Loucy (cell line): ENCODE results near the gene CLCN7.

Experiments used
- H2AFZ ChIP-seq: fragments of 200-600 bp; sonication (generic); 2 replicates; pipeline ENCODE4 v1.6.0; 2016; ENCODE audit warnings: antibody characterized with exemption, mild to moderate bottlenecking, low read length, moderate library complexity
- H3F3A ChIP-seq: fragments of 200-600 bp; 2 replicates; pipeline ENCODE4 v1.6.0; 2016; ENCODE audit warnings: antibody characterized with exemption, low read depth, mild to moderate bottlenecking
- H3K27me3 ChIP-seq: fragments of 200-600 bp; sonication (generic); 2 replicates; pipeline ENCODE4 v1.6.1; 2014; ENCODE audit warnings: low read length, mild to moderate bottlenecking; ENCODE audit not compliant: insufficient read depth, poor library complexity, severe bottlenecking
- H3K36me3 ChIP-seq: fragments of 200-600 bp; sonication (generic); 2 replicates; pipeline ENCODE4 v1.6.1; 2016; ENCODE audit warnings: low read length; ENCODE audit not compliant: insufficient read depth
- H3K4me1 ChIP-seq: fragments of 200-600 bp; sonication (generic); 2 replicates; pipeline ENCODE4 v1.5.1; 2014; ENCODE audit warnings: low read length, mild to moderate bottlenecking; ENCODE audit not compliant: insufficient read depth, poor library complexity, severe bottlenecking
- H3K4me2 ChIP-seq: fragments of 200-600 bp; sonication (generic); 2 replicates; pipeline ENCODE4 v1.6.0; 2014; ENCODE audit warnings: antibody characterized with exemption, low read length, low read depth, mild to moderate bottlenecking; ENCODE audit not compliant: poor library complexity, severe bottlenecking
- H3K4me3 ChIP-seq: fragments of 200-600 bp; sonication (generic); 2 replicates; pipeline ENCODE4 v1.5.1; 2014; ENCODE audit warnings: low read length, mild to moderate bottlenecking, mixed read lengths; ENCODE audit not compliant: poor library complexity, severe bottlenecking
- H3K79me2 ChIP-seq: fragments of 200-600 bp; sonication (generic); 2 replicates; pipeline ENCODE4 v1.6.1; 2014; ENCODE audit warnings: low read length; ENCODE audit not compliant: insufficient read depth
- H3K9ac ChIP-seq: fragments of 200-600 bp; sonication (generic); 2 replicates; pipeline ENCODE4 v1.6.0; 2014; ENCODE audit warnings: mild to moderate bottlenecking, low read depth, low read length, moderate library complexity; ENCODE audit not compliant: poor library complexity, severe bottlenecking
- H3K9me2 ChIP-seq: fragments of 200-600 bp; sonication (generic); replicated peaks from 2 replicates; pipeline ENCODE4 v1.6.1; 2016; ENCODE audit warnings: low read depth, low read length, mixed read lengths
- H3K9me3 ChIP-seq: fragments of 200-600 bp; sonication (generic); 2 replicates; pipeline ENCODE4 v1.6.1; 2014; ENCODE audit warnings: mild to moderate bottlenecking, antibody characterized with exemption, low read length, low read depth; ENCODE audit not compliant: insufficient read depth
- H4K20me1 ChIP-seq: fragments of 200-600 bp; sonication (generic); 2 replicates; pipeline ENCODE4 v1.6.0; 2014; ENCODE audit warnings: antibody characterized with exemption, low read length, mild to moderate bottlenecking; ENCODE audit not compliant: insufficient read depth, poor library complexity, severe bottlenecking
- CTCF ChIP-seq: fragments of 200-600 bp; sonication (generic); conservative IDR thresholded peaks from 2 replicates; pipeline ENCODE4 v1.5.1; 2014; ENCODE audit warnings: mild to moderate bottlenecking, antibody characterized with exemption, low read length
- EZH2phosphoT487 ChIP-seq: fragments of 200-600 bp; IDR thresholded peaks from 2 replicates; pipeline ENCODE4 v1.6.1; 2018; ENCODE audit warnings: antibody characterized with exemption, mild to moderate bottlenecking, moderate library complexity, borderline replicate concordance

CLCN7 gene

GRCh38 chr16:1508494-1509187 lies 33.8 kb upstream of the CLCN7 start:
- Histone ChIP-seq H2AFZ (no peak overlapping the region), H3K4me3 (no peak overlapping the region), H4K20me1 (no peaks in the 10 kb centered on the region), H3K36me3 (no peaks in the 10 kb centered on the region), H3K79me2 (no peaks in the 10 kb centered on the region), H3K4me2 (no peak overlapping the region), H3K27me3 (no peaks in the 10 kb centered on the region), H3F3A (no peaks in the 10 kb centered on the region), H3K4me1 (no peaks in the 10 kb centered on the region), H3K9me2 (no peaks in the 10 kb centered on the region), H3K9ac (no peak overlapping the region), H3K9me3 (no peaks in the 10 kb centered on the region)
- TF ChIP-seq EZH2phosphoT487 (no peak), CTCF (no peak)

- Histone ChIP-seq H3K36me3 (no peaks in the 10 kb centered on the region; the same call in 1 of the 2 replicates), H3K27me3 (no peaks in the 10 kb centered on the region), H3K4me3 (no peak overlapping the region), H2AFZ (no peak overlapping the region), H3K79me2 (no peaks in the 10 kb centered on the region), H3F3A (no peaks in the 10 kb centered on the region), H3K4me1 (no peaks in the 10 kb centered on the region), H3K4me2 (no peak overlapping the region), H3K9me3 (no peaks in the 10 kb centered on the region), H3K9me2 (no peaks in the 10 kb centered on the region), H3K9ac (no peak overlapping the region), H4K20me1 (no peaks in the 10 kb centered on the region)
- no peak for TF ChIP-seq EZH2phosphoT487
- no peak for TF ChIP-seq CTCF
Observed at GRCh38 chr16:1506494-1507213, 31.8 kb upstream of the CLCN7 start.

DNA sequence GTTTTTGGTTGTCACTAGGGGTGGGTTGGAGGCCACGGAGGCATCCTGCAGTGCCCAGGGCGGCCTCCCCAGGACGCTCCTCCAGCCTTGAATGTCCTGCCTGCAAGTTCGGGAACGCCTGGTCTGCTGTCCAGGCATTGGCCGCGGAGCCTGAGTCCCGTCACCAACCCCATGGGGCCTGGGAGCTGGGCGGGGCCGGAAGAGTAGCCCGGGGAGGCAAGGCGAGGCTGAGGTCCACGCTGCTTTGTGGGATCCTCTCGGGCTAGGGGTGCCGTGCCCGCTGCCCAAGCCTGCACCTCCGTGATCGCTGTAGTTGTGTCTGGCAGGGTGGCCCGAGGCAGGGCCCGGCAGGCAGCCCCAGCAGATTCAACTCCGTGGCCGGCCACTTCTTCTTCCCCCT lies 31.1 kb upstream of the CLCN7 start:
- Histone ChIP-seq H3K9ac (no peak overlapping the region), H3K9me3 (no peaks in the 10 kb centered on the region), H3K4me1 (no peaks in the 10 kb centered on the region), H3K27me3 (no peaks in the 10 kb centered on the region), H3K9me2 (no peaks in the 10 kb centered on the region), H3F3A (no peaks in the 10 kb centered on the region), H4K20me1 (no peaks in the 10 kb centered on the region), H3K79me2 (no peaks in the 10 kb centered on the region), H3K4me2 (no peak overlapping the region), H3K4me3 (no peak overlapping the region), H2AFZ (no peak overlapping the region), H3K36me3 (no peaks in the 10 kb centered on the region; the same call in 1 of the 2 replicates)
- no peak for TF ChIP-seq CTCF
